NCI-H1930 (cell line): ENCODE data around the gene ELF4.

Experiments used
- DNase-seq, 2 experiments: peaks; one replicate each; lab custom pipeline; 2025; lab: John Stamatoyannopoulos, UW

The ELF4 gene

GRCh38 chrX:130047416-130047815 lies 62.9 kb downstream of the ELF4 start:
- no peak for DNase-seq

DNA sequence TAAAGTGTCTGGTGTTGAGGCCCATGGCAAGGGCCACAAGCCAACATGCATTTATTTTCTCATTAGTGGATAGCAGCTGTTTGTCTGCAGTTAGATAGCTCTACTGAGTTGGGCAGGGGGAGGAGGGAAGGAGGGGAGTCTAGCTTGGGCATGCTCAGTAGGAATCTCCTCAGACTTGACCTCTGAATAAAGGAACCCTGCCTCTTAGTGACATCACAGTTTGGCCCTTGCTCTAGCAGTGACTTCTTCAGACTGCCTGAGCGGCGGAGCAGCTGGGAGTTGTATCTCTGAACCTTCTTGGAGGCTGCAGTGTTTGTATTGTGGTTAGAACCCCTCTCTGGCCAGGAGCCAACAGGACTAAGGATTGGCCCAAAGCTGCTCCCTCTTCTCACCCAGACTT lies 70.5 kb downstream of the ELF4 start:
- DNase-seq, result no peak

GRCh38 chrX:130034178-130034577 lies 76.1 kb downstream of the ELF4 start:
- DNase-seq, result no peak

GRCh38 chrX:130032552-130032951 lies 77.7 kb downstream of the ELF4 start:
- DNase-seq, result no peak

DNA sequence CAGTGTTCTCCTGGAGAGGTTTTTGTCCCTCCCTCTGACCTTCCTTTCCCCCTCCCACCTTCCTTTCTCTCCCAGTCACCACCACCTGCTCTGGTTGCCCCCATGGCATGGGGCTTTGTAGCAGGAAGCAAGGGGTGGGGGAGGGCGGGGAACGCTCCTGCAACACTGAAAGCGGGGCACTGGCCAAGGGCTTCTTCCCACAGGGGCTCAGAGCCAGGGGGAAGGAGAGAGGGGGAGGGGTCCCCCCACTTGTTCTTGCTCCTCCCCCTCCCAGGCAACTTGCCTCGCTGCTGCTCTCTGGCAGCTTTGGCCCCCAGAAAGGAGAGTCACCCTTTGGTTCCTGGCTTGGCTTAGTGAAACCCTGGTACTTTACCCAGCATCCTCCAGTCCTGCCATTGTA lies 79.5 kb downstream of the ELF4 start:
- DNase-seq, result no peak

DNA sequence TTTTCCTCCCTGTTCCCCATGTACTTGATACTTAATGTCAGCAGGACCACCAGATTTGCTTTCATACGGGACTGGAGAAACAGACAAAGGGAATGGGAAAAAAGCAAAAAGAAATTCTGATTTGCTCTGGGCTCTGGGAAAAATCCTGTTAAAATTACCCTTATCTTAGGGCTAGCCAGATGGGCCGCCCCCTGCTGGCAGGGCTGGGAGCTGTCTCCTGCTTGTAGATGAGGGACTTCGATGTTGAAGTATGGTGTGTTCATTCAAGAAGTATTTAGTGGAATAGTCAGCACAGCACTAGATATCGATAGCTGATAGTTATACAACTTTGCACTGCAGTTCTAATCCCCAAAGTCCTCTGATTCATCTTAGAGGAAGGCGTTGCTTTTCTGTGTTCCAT lies 82.1 kb downstream of the ELF4 start:
- no peak for DNase-seq

- no peak for DNase-seq
Measured at GRCh38 chrX:130027569-130027968, 82.7 kb downstream of the ELF4 start.

- no peak for DNase-seq
Measured at GRCh38 chrX:130025256-130025655, 85.0 kb downstream of the ELF4 start.

DNA sequence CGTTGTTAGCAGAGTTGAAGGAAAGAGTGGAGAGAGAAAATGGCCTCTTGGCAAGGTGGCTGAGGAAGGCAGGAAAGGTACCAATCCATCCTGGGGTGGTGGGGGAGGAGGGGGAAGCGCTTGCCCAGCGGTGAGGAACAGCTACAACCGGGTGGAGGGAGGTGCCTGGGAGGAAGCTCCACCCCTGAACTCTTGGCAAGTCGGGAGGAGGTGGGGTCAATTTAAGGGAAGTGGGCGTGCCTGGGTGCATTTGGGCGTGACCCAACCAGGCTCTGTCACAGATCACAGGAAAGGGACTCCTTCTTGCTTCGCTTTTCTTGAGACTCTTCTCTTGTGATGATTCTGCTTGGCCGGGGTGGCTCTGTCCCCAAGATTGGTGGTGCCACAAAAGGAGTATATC lies 86.2 kb downstream of the ELF4 start:
- no peak for DNase-seq

GRCh38 chrX:130020661-130021324 lies 89.5 kb downstream of the ELF4 start:
- DNase-seq, result no peak

- DNase-seq, result no peak
Measured at GRCh38 chrX:130018143-130018542, 92.2 kb downstream of the ELF4 start.

- DNase-seq, result no peak
Measured at GRCh38 chrX:130015181-130015580, 95.1 kb downstream of the ELF4 start.
